Neural progenitor cell (in vitro differentiated cells): ENCODE measurements around the gene MKNK2.

Experiments used
- EZH2 ChIP-seq: fragments of 200-600 bp; sonication (generic); IDR thresholded peaks from 2 replicates; pipeline ENCODE4 v1.6.1; 2017; ENCODE audit warnings: antibody characterized with exemption, mild to moderate bottlenecking, moderate library complexity
- TF ChIP-seq, protein P1 (sequence below): fragments of 200-600 bp; sonication (generic); IDR thresholded peaks from 2 replicates; pipeline ENCODE4 v1.5.1; 2017; ENCODE audit warnings: antibody characterized with exemption, mild to moderate bottlenecking

DNA sequence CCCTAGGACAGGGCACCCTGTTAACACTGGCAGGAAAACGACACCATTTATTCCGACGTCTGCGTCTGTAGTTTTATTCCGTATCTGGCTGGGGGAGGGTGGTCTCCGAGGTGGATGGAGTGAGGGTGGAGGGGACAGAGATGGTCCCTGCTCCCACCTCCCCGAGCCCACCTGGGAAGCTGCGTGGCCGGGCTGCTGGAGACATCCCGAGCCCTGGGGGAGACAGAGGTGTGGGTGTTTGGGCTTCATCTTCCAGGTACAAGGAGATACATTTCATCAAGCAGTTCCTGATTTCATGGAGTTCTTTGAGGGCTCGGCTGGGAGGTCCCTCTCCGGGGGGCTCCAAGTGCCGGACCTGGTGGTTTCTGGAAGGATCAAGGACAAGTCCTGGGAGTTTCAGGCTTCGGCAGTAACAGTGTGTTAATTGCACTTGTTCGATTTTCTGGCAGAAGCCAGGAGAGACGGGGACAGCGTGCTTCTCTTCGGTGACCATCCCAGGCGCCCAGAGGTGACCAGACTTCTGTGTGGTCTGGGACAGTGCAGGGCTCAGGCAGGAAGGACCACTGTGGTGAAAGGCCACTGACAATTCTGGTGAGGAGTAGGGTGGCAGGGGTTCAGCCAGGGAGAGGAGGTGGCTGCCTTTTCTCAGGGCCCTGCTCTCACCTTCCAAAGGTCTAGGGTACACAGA lies 20.1 kb upstream of the MKNK2 start:
- TF ChIP-seq, protein P1, sequence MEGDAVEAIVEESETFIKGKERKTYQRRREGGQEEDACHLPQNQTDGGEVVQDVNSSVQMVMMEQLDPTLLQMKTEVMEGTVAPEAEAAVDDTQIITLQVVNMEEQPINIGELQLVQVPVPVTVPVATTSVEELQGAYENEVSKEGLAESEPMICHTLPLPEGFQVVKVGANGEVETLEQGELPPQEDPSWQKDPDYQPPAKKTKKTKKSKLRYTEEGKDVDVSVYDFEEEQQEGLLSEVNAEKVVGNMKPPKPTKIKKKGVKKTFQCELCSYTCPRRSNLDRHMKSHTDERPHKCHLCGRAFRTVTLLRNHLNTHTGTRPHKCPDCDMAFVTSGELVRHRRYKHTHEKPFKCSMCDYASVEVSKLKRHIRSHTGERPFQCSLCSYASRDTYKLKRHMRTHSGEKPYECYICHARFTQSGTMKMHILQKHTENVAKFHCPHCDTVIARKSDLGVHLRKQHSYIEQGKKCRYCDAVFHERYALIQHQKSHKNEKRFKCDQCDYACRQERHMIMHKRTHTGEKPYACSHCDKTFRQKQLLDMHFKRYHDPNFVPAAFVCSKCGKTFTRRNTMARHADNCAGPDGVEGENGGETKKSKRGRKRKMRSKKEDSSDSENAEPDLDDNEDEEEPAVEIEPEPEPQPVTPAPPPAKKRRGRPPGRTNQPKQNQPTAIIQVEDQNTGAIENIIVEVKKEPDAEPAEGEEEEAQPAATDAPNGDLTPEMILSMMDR = no peak
- no peak for TF ChIP-seq EZH2
